ENCODE data around the gene VWA8.

VWA8 gene

GRCh38 chr13:41694545-41695301, 266.2 kb downstream of the VWA8 start:
- peaks cover 0 to 3% of the 10 kb centered on the region in 2 donors for H3K36me3 ChIP-seq (ENCODE audit: control insufficient read depth in 2 of 2, insufficient read depth in 2 of 2, low read length in 2 of 2)
- no peak overlapping the region for H3K9ac ChIP-seq (ENCODE audit: low read length in 2 of 2)
- no peaks in the 10 kb centered on the region for H3K9me3 ChIP-seq (ENCODE audit: control insufficient read depth in 2 of 2, low read length in 2 of 2)
- no peaks in the 10 kb centered on the region for H3K4me1 ChIP-seq (ENCODE audit: control insufficient read depth, insufficient read depth, low read length)
- peak overlapping the region in 1 of 2 donors; percentile 1 for H3K4me3 ChIP-seq (ENCODE audit: low read length in 2 of 2)
- peak overlapping the region; percentile 47 for H3K27ac ChIP-seq (ENCODE audit: low read length)
- H3K27me3 ChIP-seq (ENCODE audit: control insufficient read depth in 1 of 2, insufficient read depth in 2 of 2, low read length in 2 of 2) = no peaks in the 10 kb centered on the region

DNA sequence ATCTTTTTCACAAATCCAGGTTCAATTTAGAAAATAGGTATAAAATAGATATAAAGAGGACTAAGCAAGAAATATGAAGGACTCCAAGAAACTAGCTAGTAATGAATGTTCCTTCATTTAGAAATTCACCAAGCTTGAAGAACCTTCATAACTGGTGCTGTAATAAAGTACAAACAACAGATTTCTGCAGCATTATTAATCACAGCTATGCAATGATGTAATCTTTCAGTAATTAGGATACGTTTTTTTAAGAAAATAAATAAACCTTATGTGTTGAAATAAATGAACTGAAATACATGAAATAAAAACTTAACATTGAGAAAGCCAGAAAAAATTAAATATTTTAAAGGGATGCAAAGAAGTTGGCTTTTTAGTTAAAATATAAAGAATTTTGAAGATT, 267.5 kb downstream of the VWA8 start:
- H3K9ac ChIP-seq (ENCODE audit: low read length in 2 of 2) = no peak overlapping the region
- H3K27me3 ChIP-seq (ENCODE audit: control insufficient read depth in 1 of 2, insufficient read depth in 2 of 2, low read length in 2 of 2) = no peaks in the 10 kb centered on the region
- peaks cover 0 to 2% of the 10 kb centered on the region in 2 donors for H3K36me3 ChIP-seq (ENCODE audit: control insufficient read depth in 2 of 2, insufficient read depth in 2 of 2, low read length in 2 of 2)
- no peaks in the 10 kb centered on the region for H3K9me3 ChIP-seq (ENCODE audit: control insufficient read depth in 2 of 2, low read length in 2 of 2)
- no peaks in the 10 kb centered on the region for H3K4me1 ChIP-seq (ENCODE audit: control insufficient read depth, insufficient read depth, low read length)
- no peak overlapping the region for H3K27ac ChIP-seq (ENCODE audit: low read length)
- no peak overlapping the region for H3K4me3 ChIP-seq (ENCODE audit: low read length in 2 of 2)

- H3K27ac ChIP-seq (ENCODE audit: low read length) = no peak overlapping the region
- H3K4me1 ChIP-seq (ENCODE audit: control insufficient read depth, insufficient read depth, low read length) = no peaks in the 10 kb centered on the region
- H3K9me3 ChIP-seq (ENCODE audit: control insufficient read depth in 2 of 2, low read length in 2 of 2) = no peaks in the 10 kb centered on the region
- no peak overlapping the region for H3K4me3 ChIP-seq (ENCODE audit: low read length in 2 of 2)
- no peaks in the 10 kb centered on the region for H3K27me3 ChIP-seq (ENCODE audit: control insufficient read depth in 1 of 2, insufficient read depth in 2 of 2, low read length in 2 of 2)
- peaks cover 0 to 2% of the 10 kb centered on the region in 2 donors for H3K36me3 ChIP-seq (ENCODE audit: control insufficient read depth in 2 of 2, insufficient read depth in 2 of 2, low read length in 2 of 2)
- H3K9ac ChIP-seq (ENCODE audit: low read length in 2 of 2) = no peak overlapping the region
Observed at GRCh38 chr13:41691274-41691673, 269.6 kb downstream of the VWA8 start.

- Histone ChIP-seq H3K9me3 (ENCODE audit: control insufficient read depth in 2 of 2, low read length in 2 of 2) (no peaks in the 10 kb centered on the region), H3K4me3 (ENCODE audit: low read length in 2 of 2) (no peak overlapping the region), H3K27me3 (ENCODE audit: control insufficient read depth in 1 of 2, insufficient read depth in 2 of 2, low read length in 2 of 2) (no peaks in the 10 kb centered on the region), H3K9ac (ENCODE audit: low read length in 2 of 2) (no peak overlapping the region), H3K36me3 (ENCODE audit: control insufficient read depth in 2 of 2, insufficient read depth in 2 of 2, low read length in 2 of 2) (peaks cover 5 to 6% of the 10 kb centered on the region in 2 donors), H3K4me1 (ENCODE audit: control insufficient read depth, insufficient read depth, low read length) (peaks cover 8% of the 10 kb centered on the region), H3K27ac (ENCODE audit: low read length) (no peak overlapping the region)
Observed at GRCh38 chr13:41682766-41683165, 278.1 kb downstream of the VWA8 start.

DNA sequence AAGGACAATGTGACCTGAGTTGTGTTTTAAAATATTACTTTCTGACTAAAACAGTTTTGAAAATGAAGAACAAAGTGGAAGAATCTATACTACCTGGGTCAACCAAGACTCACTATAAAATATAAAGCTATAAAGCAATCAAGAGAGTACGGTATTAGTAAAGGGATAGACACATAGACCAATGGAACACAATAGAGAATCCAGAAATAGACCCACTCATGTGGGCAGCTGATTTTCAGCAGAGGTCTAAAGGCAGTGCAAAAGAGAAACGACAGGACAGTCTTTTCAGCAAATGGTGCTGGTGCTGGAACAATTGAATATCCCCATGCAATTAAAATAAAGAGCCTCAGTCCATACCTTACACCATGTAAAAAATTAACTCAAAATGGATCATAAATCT, 278.9 kb downstream of the VWA8 start:
- no peak overlapping the region for H3K27ac ChIP-seq (ENCODE audit: low read length)
- no peak overlapping the region for H3K4me3 ChIP-seq (ENCODE audit: low read length in 2 of 2)
- no peak overlapping the region for H3K9ac ChIP-seq (ENCODE audit: low read length in 2 of 2)
- peaks cover 5 to 6% of the 10 kb centered on the region in 2 donors for H3K36me3 ChIP-seq (ENCODE audit: control insufficient read depth in 2 of 2, insufficient read depth in 2 of 2, low read length in 2 of 2)
- H3K4me1 ChIP-seq (ENCODE audit: control insufficient read depth, insufficient read depth, low read length) = peaks cover 8% of the 10 kb centered on the region
- H3K27me3 ChIP-seq (ENCODE audit: control insufficient read depth in 1 of 2, insufficient read depth in 2 of 2, low read length in 2 of 2) = no peaks in the 10 kb centered on the region
- H3K9me3 ChIP-seq (ENCODE audit: control insufficient read depth in 2 of 2, low read length in 2 of 2) = no peaks in the 10 kb centered on the region

GRCh38 chr13:41681587-41681986, 279.3 kb downstream of the VWA8 start:
- Histone ChIP-seq H3K36me3 (ENCODE audit: control insufficient read depth in 2 of 2, insufficient read depth in 2 of 2, low read length in 2 of 2) (peaks cover 5 to 6% of the 10 kb centered on the region in 2 donors), H3K27ac (ENCODE audit: low read length) (no peak overlapping the region), H3K4me1 (ENCODE audit: control insufficient read depth, insufficient read depth, low read length) (peaks cover 8% of the 10 kb centered on the region), H3K4me3 (ENCODE audit: low read length in 2 of 2) (no peak overlapping the region), H3K9ac (ENCODE audit: low read length in 2 of 2) (no peak overlapping the region), H3K27me3 (ENCODE audit: control insufficient read depth in 1 of 2, insufficient read depth in 2 of 2, low read length in 2 of 2) (no peaks in the 10 kb centered on the region), H3K9me3 (ENCODE audit: control insufficient read depth in 2 of 2, low read length in 2 of 2) (no peaks in the 10 kb centered on the region)

DNA sequence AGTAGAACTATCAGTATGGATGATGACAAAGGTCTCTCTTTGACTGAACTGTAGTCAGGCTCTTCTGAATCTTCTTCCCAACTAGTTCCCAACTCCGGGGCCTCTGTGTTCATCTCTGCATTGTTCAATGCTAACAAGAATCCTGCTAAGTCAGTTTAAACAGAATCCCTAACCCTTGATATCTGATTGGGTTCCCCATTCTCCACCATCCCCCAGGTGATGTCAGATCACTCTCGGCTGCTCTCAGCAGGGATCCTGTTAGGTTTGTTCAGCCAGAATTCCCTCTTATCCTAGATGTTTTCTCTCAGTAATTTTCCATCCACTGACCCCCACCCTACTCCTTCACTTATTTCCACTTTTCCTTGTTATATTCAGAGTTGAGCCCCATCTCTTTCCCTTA, 280.0 kb downstream of the VWA8 start:
- peaks cover 5 to 6% of the 10 kb centered on the region in 2 donors for H3K36me3 ChIP-seq (ENCODE audit: control insufficient read depth in 2 of 2, insufficient read depth in 2 of 2, low read length in 2 of 2)
- H3K4me1 ChIP-seq (ENCODE audit: control insufficient read depth, insufficient read depth, low read length) = peaks cover 8% of the 10 kb centered on the region
- H3K9ac ChIP-seq (ENCODE audit: low read length in 2 of 2) = no peak overlapping the region
- no peaks in the 10 kb centered on the region for H3K27me3 ChIP-seq (ENCODE audit: control insufficient read depth in 1 of 2, insufficient read depth in 2 of 2, low read length in 2 of 2)
- no peak overlapping the region for H3K4me3 ChIP-seq (ENCODE audit: low read length in 2 of 2)
- no peak overlapping the region for H3K27ac ChIP-seq (ENCODE audit: low read length)
- H3K9me3 ChIP-seq (ENCODE audit: control insufficient read depth in 2 of 2, low read length in 2 of 2) = no peaks in the 10 kb centered on the region

GRCh38 chr13:41678848-41679247, 282.1 kb downstream of the VWA8 start:
- no peak overlapping the region for H3K27ac ChIP-seq (ENCODE audit: low read length)
- H3K36me3 ChIP-seq (ENCODE audit: control insufficient read depth in 2 of 2, insufficient read depth in 2 of 2, low read length in 2 of 2) = peaks cover 5 to 6% of the 10 kb centered on the region in 2 donors

GRCh38 chr13:41678249-41678648, 282.7 kb downstream of the VWA8 start:
- Histone ChIP-seq H3K4me3 (ENCODE audit: low read length in 2 of 2) (peak overlapping the region in 1 of 2 donors; percentile 26), H3K27ac (ENCODE audit: low read length) (no peak overlapping the region), H3K36me3 (ENCODE audit: control insufficient read depth in 2 of 2, insufficient read depth in 2 of 2, low read length in 2 of 2) (peaks cover under 1 to 1% of the 10 kb centered on the region in 2 donors), H3K4me1 (ENCODE audit: control insufficient read depth, insufficient read depth, low read length) (peaks cover 8% of the 10 kb centered on the region), H3K9ac (ENCODE audit: low read length in 2 of 2) (no peak overlapping the region), H3K27me3 (ENCODE audit: control insufficient read depth in 1 of 2, insufficient read depth in 2 of 2, low read length in 2 of 2) (no peaks in the 10 kb centered on the region), H3K9me3 (ENCODE audit: control insufficient read depth in 2 of 2, low read length in 2 of 2) (no peaks in the 10 kb centered on the region)

More at GRCh38 chr13:41678848-41679247, 282.1 kb downstream of the VWA8 start:
- H3K9me3 ChIP-seq (ENCODE audit: control insufficient read depth in 2 of 2, low read length in 2 of 2) = no peaks in the 10 kb centered on the region
- H3K27me3 ChIP-seq (ENCODE audit: control insufficient read depth in 1 of 2, insufficient read depth in 2 of 2, low read length in 2 of 2) = no peaks in the 10 kb centered on the region
- H3K9ac ChIP-seq (ENCODE audit: low read length in 2 of 2) = no peak overlapping the region
- H3K4me1 ChIP-seq (ENCODE audit: control insufficient read depth, insufficient read depth, low read length) = peaks cover 8% of the 10 kb centered on the region
- H3K4me3 ChIP-seq (ENCODE audit: low read length in 2 of 2) = no peak overlapping the region

GRCh38 chr13:41675306-41675705, 285.6 kb downstream of the VWA8 start:
- Histone ChIP-seq H3K4me1 (ENCODE audit: control insufficient read depth, insufficient read depth, low read length) (peaks cover 8% of the 10 kb centered on the region), H3K4me3 (ENCODE audit: low read length in 2 of 2) (no peak overlapping the region), H3K27ac (ENCODE audit: low read length) (no peak overlapping the region), H3K36me3 (ENCODE audit: control insufficient read depth in 2 of 2, insufficient read depth in 2 of 2, low read length in 2 of 2) (no peaks in the 10 kb centered on the region), H3K27me3 (ENCODE audit: control insufficient read depth in 1 of 2, insufficient read depth in 2 of 2, low read length in 2 of 2) (no peaks in the 10 kb centered on the region), H3K9ac (ENCODE audit: low read length in 2 of 2) (no peak overlapping the region), H3K9me3 (ENCODE audit: control insufficient read depth in 2 of 2, low read length in 2 of 2) (no peaks in the 10 kb centered on the region)

- H3K9ac ChIP-seq (ENCODE audit: low read length in 2 of 2) = no peak overlapping the region
- H3K27me3 ChIP-seq (ENCODE audit: control insufficient read depth in 1 of 2, insufficient read depth in 2 of 2, low read length in 2 of 2) = no peaks in the 10 kb centered on the region
- H3K4me1 ChIP-seq (ENCODE audit: control insufficient read depth, insufficient read depth, low read length) = peaks cover 8% of the 10 kb centered on the region
- no peaks in the 10 kb centered on the region for H3K36me3 ChIP-seq (ENCODE audit: control insufficient read depth in 2 of 2, insufficient read depth in 2 of 2, low read length in 2 of 2)
- H3K4me3 ChIP-seq (ENCODE audit: low read length in 2 of 2) = no peak overlapping the region
- H3K9me3 ChIP-seq (ENCODE audit: control insufficient read depth in 2 of 2, low read length in 2 of 2) = no peaks in the 10 kb centered on the region
- H3K27ac ChIP-seq (ENCODE audit: low read length) = no peak overlapping the region
Observed at GRCh38 chr13:41674246-41674645, 286.7 kb downstream of the VWA8 start.

All from stomach smooth muscle (tissue), 2 donors.